PC-3 (cell line): ENCODE measurements around the gene EIF2A.

Experiments
- CTCF ChIP-seq: fragments of 300-600 bp; sonication (generic); conservative IDR thresholded peaks from 2 replicates; pipeline ENCODE4 v1.5.1; 2017; ENCODE audit warnings: antibody characterized with exemption, low read depth, mild to moderate bottlenecking, low read length
- EZH2phosphoT487 ChIP-seq: fragments of 300-600 bp; sonication (generic); IDR thresholded peaks from 2 replicates; pipeline ENCODE4 v1.6.1; 2018; ENCODE audit warnings: mild to moderate bottlenecking, antibody characterized with exemption, low read length, borderline replicate concordance

- TF ChIP-seq CTCF = no peak
- no peak for TF ChIP-seq EZH2phosphoT487
Observed at GRCh38 chr3:150612494-150612893, 65.9 kb downstream of the EIF2A start.
